Esophagus squamous epithelium (tissue), 4 donors: ENCODE results near the gene HOXA7.

Source experiments
- CTCF ChIP-seq, 6 experiments: fragments of 450-650 bp in 4 of 6; fragments of 200-600 bp in 2 of 6; sonication (generic) in 2 of 6; IDR thresholded peaks; one replicate each; pipeline ENCODE4 v1.5.1; 2016 to 2019; ENCODE audit warnings: antibody characterized with exemption in 6 of 6, mild to moderate bottlenecking in 4 of 6, moderate library complexity in 4 of 6
- POLR2A ChIP-seq, 4 donors: fragments of 450-650 bp; IDR thresholded peaks; one replicate each; pipeline ENCODE4 v1.6.1; 2017; ENCODE audit warnings: antibody characterized with exemption in 4 of 4, mild to moderate bottlenecking in 4 of 4, moderate library complexity in 3 of 4

- TF ChIP-seq CTCF (IDR thresholded peaks at IDR 0.05), result no peak
- TF ChIP-seq POLR2A (IDR thresholded peaks at IDR 0.05), result no peak
These were observed 7.5 kb downstream of the HOXA7 start for GRCh38 chr7:27148756-27149641.
